Cardiac fibroblast (primary cell): ENCODE results near the gene GOLGA5.
"Not testable (repeated sequence)": the region's sequence is repeated elsewhere in the genome, so short reads cannot be mapped to it uniquely, and the experiment has no call there.

Source experiments
- DNase-seq, 2 donors: peaks; one replicate each; pipeline versions ENCODE4 v3.0.0 to v3.0.0-alpha.2; 2010; ENCODE audit warnings: low read depth in 2 of 2
- H3K4me3 ChIP-seq, 2 donors: replicated peaks in 1 of 2; 1 replicate in 1 of 2; 2 replicates in 1 of 2; pipeline ENCODE4 v1.5.1; 2011; ENCODE audit warnings: low read depth in 2 of 2, low read length in 2 of 2, mild to moderate bottlenecking in 2 of 2, moderate library complexity in 1 of 2
- TF ChIP-seq, protein P1 (sequence below): IDR thresholded peaks from one replicate; pipeline ENCODE4 v1.5.1; 2011; ENCODE audit warnings: low read depth, mild to moderate bottlenecking, low read length, inconsistent platforms

Gene GOLGA5, protein sequence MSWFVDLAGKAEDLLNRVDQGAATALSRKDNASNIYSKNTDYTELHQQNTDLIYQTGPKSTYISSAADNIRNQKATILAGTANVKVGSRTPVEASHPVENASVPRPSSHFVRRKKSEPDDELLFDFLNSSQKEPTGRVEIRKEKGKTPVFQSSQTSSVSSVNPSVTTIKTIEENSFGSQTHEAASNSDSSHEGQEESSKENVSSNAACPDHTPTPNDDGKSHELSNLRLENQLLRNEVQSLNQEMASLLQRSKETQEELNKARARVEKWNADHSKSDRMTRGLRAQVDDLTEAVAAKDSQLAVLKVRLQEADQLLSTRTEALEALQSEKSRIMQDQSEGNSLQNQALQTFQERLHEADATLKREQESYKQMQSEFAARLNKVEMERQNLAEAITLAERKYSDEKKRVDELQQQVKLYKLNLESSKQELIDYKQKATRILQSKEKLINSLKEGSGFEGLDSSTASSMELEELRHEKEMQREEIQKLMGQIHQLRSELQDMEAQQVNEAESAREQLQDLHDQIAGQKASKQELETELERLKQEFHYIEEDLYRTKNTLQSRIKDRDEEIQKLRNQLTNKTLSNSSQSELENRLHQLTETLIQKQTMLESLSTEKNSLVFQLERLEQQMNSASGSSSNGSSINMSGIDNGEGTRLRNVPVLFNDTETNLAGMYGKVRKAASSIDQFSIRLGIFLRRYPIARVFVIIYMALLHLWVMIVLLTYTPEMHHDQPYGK

DNA sequence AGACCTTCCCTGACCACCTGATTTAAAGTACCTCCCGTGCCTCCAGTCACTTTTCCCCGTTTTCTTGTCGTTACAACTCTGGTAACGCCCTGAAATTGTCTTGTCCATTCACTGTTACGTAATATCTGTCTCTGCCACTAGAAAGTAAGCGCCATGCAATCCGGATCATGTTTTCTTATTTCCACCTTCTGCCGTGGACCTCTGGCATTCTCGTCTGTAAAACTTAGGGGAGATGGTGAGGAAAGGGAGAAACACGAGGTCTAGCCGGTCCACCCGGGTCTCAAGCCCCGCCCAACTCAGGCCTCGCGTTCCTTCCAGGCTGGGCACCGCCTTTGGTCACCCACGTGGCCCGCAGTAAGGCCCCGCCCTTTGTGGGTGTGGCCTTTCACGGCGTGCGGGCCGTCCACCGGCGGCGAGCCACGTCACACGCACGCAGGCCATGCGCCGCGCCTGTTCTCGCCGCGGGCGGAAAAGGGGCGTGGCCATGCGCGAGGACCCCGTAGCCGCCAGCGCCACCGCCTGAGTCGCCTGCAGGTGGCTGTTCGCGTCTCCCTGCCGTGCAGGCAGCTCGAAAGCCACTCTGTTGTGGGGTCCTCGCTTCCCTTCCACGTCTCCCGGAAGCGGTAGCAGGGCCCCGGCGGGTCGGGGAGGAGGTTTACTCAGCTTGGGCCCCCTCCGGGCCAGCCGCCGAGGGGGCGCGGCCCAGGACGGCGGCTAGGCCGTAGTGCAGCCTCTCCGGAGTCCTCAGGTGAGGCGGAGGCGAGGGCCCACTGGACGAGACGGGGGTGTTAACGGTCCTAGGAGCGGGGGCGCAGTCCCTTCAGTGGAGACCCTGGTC is at the start of gene GOLGA5:
Gene GOLGA5, plus strand, starts transcription at position 597 of the 838 bp plus-strand sequence. CDS start 3,133 bp downstream, outside the sequence.
- TF ChIP-seq, protein P1, sequence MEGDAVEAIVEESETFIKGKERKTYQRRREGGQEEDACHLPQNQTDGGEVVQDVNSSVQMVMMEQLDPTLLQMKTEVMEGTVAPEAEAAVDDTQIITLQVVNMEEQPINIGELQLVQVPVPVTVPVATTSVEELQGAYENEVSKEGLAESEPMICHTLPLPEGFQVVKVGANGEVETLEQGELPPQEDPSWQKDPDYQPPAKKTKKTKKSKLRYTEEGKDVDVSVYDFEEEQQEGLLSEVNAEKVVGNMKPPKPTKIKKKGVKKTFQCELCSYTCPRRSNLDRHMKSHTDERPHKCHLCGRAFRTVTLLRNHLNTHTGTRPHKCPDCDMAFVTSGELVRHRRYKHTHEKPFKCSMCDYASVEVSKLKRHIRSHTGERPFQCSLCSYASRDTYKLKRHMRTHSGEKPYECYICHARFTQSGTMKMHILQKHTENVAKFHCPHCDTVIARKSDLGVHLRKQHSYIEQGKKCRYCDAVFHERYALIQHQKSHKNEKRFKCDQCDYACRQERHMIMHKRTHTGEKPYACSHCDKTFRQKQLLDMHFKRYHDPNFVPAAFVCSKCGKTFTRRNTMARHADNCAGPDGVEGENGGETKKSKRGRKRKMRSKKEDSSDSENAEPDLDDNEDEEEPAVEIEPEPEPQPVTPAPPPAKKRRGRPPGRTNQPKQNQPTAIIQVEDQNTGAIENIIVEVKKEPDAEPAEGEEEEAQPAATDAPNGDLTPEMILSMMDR: no peak
- DNase-seq: peak; percentile 98 to 99
- peak within 1 kb of the TSS; percentile 69 to 99 for H3K4me3 ChIP-seq

DNA sequence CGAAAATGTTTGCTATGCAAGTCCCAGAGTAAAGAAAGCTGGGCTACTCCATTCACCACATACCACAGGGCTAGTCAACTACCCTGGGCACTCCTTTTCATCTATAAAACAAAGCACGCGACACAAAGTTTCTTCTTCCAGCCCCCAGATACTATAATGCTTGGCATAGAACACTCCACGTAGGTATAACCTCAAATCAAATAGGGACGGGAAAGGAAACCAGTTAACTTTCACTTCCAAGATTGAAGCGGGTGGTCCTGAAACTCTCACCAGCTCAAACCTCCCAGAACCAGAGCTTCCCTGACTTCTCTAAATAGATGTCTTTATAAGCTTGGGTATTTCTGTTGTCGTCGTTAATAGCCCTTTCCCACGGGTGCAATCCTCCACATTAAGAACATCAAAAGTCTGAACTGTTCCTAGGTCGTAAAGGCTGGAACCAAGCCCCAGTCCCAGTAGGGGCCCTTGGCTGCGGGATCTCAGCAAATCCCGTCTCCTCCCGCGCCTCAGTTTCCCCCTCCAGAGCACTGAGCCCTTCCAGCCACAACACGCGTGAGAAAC is 46.3 kb upstream of the GOLGA5 start:
- peak overlapping the region; percentile 73 to 86 for H3K4me3 ChIP-seq
- TF ChIP-seq, protein P1: no peak
- peak in 1 of 2 donors; percentile 34 for DNase-seq

DNA sequence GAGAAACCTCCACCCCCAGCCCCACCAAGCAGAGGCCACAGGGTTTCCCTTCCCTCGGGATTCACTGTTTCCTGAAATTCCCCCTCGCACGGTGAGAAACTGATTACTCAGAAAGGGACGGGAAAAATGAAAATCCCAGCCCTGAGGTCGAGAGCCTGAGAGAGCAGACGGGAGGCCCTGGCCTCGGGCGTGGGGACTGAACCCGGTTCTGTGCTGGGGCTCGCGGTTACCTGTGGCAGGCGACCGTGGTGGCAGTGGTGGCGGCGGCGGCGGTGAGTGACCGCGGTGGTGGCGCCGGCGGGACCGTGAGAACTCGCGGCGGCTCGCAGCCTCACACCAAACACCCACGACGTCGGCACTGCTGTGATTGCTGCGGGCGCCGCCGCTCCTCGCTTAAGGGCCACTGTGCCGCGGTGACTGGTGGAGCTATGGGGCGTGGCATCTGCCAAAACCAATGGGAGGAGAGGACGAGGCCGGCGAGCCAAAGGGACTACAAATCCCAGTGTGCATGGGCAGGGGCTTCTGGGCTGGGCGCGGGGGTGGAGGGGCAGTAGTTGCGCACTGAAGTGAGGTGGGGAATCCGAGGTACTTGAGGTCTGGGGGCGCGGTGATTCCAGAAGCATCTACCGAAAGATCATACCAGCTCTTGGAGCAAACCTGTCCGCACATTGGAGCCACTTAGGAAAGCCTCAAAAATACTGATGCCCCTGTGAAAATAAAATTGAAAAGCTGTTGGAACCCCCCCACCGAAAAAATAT is 45.7 kb upstream of the GOLGA5 start, which contains the start of gene LGMN:
Gene LGMN, minus strand, starts transcription at position 369 of the 758 bp plus-strand sequence. CDS start 15,841 bp downstream, outside the sequence.
- peak; percentile 92 to 95 for DNase-seq
- H3K4me3 ChIP-seq: peak within 1 kb of the TSS; percentile 73 to 86
- TF ChIP-seq, protein P1: no peak

DNA sequence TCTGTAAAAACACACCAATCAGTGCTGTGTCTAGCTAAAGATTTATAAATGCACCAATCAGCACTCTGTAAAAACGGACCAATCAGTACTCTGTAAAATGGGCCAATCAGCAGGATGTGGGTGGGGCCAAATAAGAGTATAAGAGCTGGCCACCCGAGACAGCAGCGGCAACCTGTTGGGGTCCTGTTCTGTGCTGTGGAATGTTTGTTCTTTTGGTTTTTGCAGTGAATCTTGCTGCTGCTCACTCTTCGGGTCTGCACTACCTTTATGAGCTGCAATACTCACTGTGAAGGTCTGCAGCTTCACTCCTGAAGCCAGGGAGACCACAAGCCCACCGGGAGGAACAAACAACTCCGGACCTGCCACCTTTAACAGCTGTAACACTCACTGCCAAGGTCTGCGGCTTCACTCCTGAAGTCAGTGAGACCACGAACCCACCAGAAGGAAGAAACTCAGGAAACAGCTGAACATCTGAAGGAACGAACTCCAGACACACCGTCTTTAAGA is 43.8 kb upstream of the GOLGA5 start:
- DNase-seq, H3K4me3 ChIP-seq: not testable (repeated sequence)

DNA sequence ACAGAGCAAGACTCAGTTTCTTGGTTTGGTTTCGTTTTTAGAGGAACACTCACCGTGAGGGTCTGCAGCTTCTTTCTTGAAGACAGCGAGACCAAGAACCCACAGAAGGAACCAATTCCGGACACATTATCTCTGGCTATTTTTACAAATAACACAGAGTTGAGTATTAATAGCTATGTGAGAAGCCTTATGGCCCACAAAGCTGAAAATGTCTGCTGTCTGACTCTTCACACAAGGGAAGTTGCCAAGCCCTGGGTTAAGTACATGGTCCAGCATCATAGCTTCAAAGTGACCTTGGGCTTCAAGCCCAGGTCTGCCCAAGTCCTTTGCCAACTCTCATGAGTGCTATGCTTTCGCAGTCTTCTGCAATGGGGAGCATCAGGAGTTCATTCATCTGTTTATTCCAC is 43.1 kb upstream of the GOLGA5 start:
- TF ChIP-seq, protein P1: no peak
- H3K4me3 ChIP-seq: no peak overlapping the region
- DNase-seq: peak in 1 of 2 donors; percentile 37

DNA sequence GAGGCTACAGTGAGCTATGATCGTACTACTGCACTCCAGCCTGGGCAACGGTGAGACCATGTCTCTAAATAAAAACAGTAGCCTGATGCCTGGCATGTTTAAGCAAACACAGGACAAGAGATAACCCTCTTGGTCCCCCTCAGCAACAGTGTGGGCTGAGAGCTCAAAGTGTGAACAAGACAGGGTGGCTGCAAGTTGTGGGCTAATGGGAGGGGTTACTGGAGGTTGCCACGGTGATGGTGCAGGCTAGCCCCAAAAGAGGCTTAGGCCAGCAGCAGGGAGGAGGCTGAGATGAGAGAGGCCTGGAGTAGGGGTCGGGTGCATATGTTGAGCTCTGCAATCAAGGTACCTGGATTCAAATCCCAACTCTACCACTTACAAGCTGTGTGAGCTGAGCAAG is 42.3 kb upstream of the GOLGA5 start:
- no peak for DNase-seq
- no peak overlapping the region for H3K4me3 ChIP-seq
- TF ChIP-seq, protein P1: no peak
